Measurements from ENCODE around the gene ZNF729. TPM values are rescaled to one million over a fixed set of nuclear protein-coding genes. Genes with fewer than 3 reads are reported as not detected.

ZNF729 gene
- total and polyA plus RNA-seq, 9 of the 15 experiments (the other 6 are each of a cell fraction or from before 2014, with no cell fraction given), result not detected

DNA sequence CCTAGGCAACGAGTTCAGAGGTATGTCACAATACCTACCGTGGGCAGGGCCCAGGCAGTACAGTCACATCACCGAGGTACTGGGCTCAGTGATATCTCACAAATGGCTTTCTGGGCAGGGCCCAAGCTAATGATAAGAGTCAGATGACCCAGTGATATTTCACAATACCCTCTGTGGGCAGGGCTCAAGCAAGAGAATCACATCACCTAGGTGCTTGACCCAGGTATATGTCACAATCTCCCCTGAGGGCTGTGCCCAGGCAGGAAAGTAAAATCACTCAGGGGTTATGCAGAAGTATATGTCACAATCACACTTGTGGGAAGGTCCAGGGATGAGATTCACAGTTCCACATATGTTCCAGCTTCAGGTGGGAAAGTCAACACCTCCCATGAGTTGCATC lies 45.3 kb downstream of the ZNF729 start:
- H3K27ac ChIP-seq (ENCODE audit: extremely low read depth, low read depth, low read length), result no peak overlapping the region
- H3K4me3 ChIP-seq, result no peak overlapping the region
- H3K4me2 ChIP-seq (ENCODE audit: insufficient read depth, low read length), result no peak overlapping the region
- WGBS (ENCODE audit: insufficient coverage, low coverage, missing lambda C conversion rate), result 0% methylated on average over 3 of the region's 3 CpGs
- no peaks in the 10 kb centered on the region for H3K36me3 ChIP-seq (ENCODE audit: control insufficient read depth, insufficient read depth, low read length)
- intact Hi-C loops (cut with micrococcal nuclease), result no loop called here
- FAIRE-seq (no peak), DNase-seq (ENCODE audit: extremely low read depth in 1 of 4, low spot score in 3 of 4) (no peak), ATAC-seq (no peak)
- no peaks in the 10 kb centered on the region for H3K9me1 ChIP-seq (ENCODE audit: control insufficient read depth, insufficient read depth, low read length)
- no peak overlapping the region for H3K9ac ChIP-seq (ENCODE audit: insufficient read depth in 1 of 2, low read depth in 2 of 2, low read length in 2 of 2)
- no peak overlapping the region for H2AFZ ChIP-seq (ENCODE audit: low read depth, low read length)
- H3K9me3 ChIP-seq (replicated peaks; ENCODE audit: control insufficient read depth, insufficient read depth, low read depth, low read length), result peaks cover 2% of the 10 kb centered on the region; the same call in 1 of the 2 replicates
- H3K27me3 ChIP-seq (ENCODE audit: control insufficient read depth in 2 of 2, insufficient read depth in 2 of 2, low read length in 2 of 2), result no peaks in the 10 kb centered on the region
- in situ Hi-C loops (cut with MboI), result no loop called here
- BruUV-seq (replicated peaks), result no TSS peak
- H3K4me1 ChIP-seq (replicated peaks in 1 of 2; ENCODE audit: control insufficient read depth in 2 of 2, insufficient read depth in 2 of 2, low read length in 2 of 2), result no peaks in the 10 kb centered on the region
- POLR2A ChIA-PET, result no interaction called here
- H4K20me1 ChIP-seq (replicated peaks; ENCODE audit: control insufficient read depth, insufficient read depth, low read length), result no peaks in the 10 kb centered on the region
- no peaks in the 10 kb centered on the region for H3K79me2 ChIP-seq (ENCODE audit: control insufficient read depth, insufficient read depth, low read length)
- CTCF ChIA-PET (ENCODE audit: low intra/inter-chr PET ratio), result no interaction called here
- TF ChIP-seq RFX1 (IDR thresholded peaks at IDR 0.05) (no peak), ZNF431 (CRISPR knock-in tag; IDR thresholded peaks at IDR 0.05) (no peak), SNRNP70 (optimal IDR thresholded peaks at IDR 0.05; ENCODE audit: low read depth, low read length) (no peak), CREM (IDR thresholded peaks at IDR 0.05; ENCODE audit: low read depth) (no peak), NR1H2 (CRISPR knock-in tag; IDR thresholded peaks at IDR 0.05) (no peak), KLF16 (IDR thresholded peaks at IDR 0.05) (no peak), RBBP5 (IDR thresholded peaks at IDR 0.05; ENCODE audit: borderline replicate concordance, insufficient read depth, low read length, poor library complexity, severe bottlenecking) (no peak), TBL1XR1 (IDR thresholded peaks at IDR 0.05; ENCODE audit: low read length in 2 of 2) (no peak), ZNF274 (IDR thresholded peaks at IDR 0.05; ENCODE audit: borderline replicate concordance, low read depth, low read length) (no peak), HNRNPH1 (optimal IDR thresholded peaks at IDR 0.05; ENCODE audit: low read depth, low read length) (no peak), SMC3 (conservative IDR thresholded peaks at IDR 0.05; ENCODE audit: insufficient read depth, low read depth, low read length) (no peak), ZNF551 (CRISPR knock-in tag; IDR thresholded peaks at IDR 0.05) (no peak)
